ENCODE results near the gene MAP3K5. TPM values are rescaled to one million over a fixed set of nuclear protein-coding genes. Genes with fewer than 3 reads are reported as not detected.

The MAP3K5 gene
- total and polyA plus RNA-seq, 7 experiments from 2014 or later = 2.6 to 32.5 (median 13.4) TPM

GRCh38 chr6:136599329-136600011, 192.8 kb downstream of the MAP3K5 start:
- POLR2A ChIA-PET = no interaction called here
- CTCF ChIA-PET = no interaction called here
- ATAC-seq = no peak
- Mint-ChIP-seq H3K4me1 (peaks cover 4 to 12% (median 4%) of the 10 kb centered on the region in 7 donors), H3K9me3 (peaks cover 0 to 1% (median 0%) of the 10 kb centered on the region in 11 donors), H3K4me3 (no peak overlapping the region), H3K27me3 (no peaks in the 10 kb centered on the region), H3K36me3 (peaks cover 6 to 47% (median 36%) of the 10 kb centered on the region in 5 donors), H3K27ac (no peak overlapping the region)
- Histone ChIP-seq H3K9me3 (ENCODE audit: control insufficient read depth in 2 of 3, low read length in 3 of 3) (no peaks in the 10 kb centered on the region), H3K4me3 (ENCODE audit: low read length) (no peak overlapping the region), H3K27ac (ENCODE audit: low read depth, low read length) (no peak overlapping the region), H3K4me1 (ENCODE audit: control insufficient read depth in 2 of 2, insufficient read depth in 2 of 2, low read length in 2 of 2) (peaks cover 0 to under 1% of the 10 kb centered on the region in 2 donors), H3K27me3 (ENCODE audit: control insufficient read depth in 2 of 2, insufficient read depth in 2 of 2, low read length in 2 of 2) (no peaks in the 10 kb centered on the region), H3K36me3 (ENCODE audit: control insufficient read depth in 2 of 3, insufficient read depth in 3 of 3, low read length in 3 of 3) (peaks cover 0 to 9% (median 0%) of the 10 kb centered on the region in 3 experiments)
- DNase-seq = no peak
- intact Hi-C loops (cut with micrococcal nuclease) = loop anchor here in 1 of 2 donors (10.0 kb wide), 1 partner anchor 1045 kb away; no protein-coding TSS in a partner anchor

GRCh38 chr6:136598048-136598447, 194.2 kb downstream of the MAP3K5 start:
- intact Hi-C loops (cut with micrococcal nuclease) = no loop called here
- Histone ChIP-seq H3K4me3 (ENCODE audit: low read length) (no peak overlapping the region), H3K27me3 (ENCODE audit: control insufficient read depth in 2 of 2, insufficient read depth in 2 of 2, low read length in 2 of 2) (no peaks in the 10 kb centered on the region), H3K36me3 (ENCODE audit: control insufficient read depth in 2 of 3, insufficient read depth in 3 of 3, low read length in 3 of 3) (peaks cover 0 to 5% (median 0%) of the 10 kb centered on the region in 3 experiments), H3K9me3 (ENCODE audit: control insufficient read depth in 2 of 3, low read length in 3 of 3) (no peaks in the 10 kb centered on the region), H3K4me1 (ENCODE audit: control insufficient read depth in 2 of 2, insufficient read depth in 2 of 2, low read length in 2 of 2) (peaks cover 0 to 12% of the 10 kb centered on the region in 2 donors), H3K27ac (ENCODE audit: low read depth, low read length) (no peak overlapping the region)
- Mint-ChIP-seq H3K4me3 (no peak overlapping the region), H3K4me1 (peaks cover 11 to 26% (median 14%) of the 10 kb centered on the region in 7 donors), H3K27ac (no peak overlapping the region), H3K36me3 (peaks cover 6 to 49% (median 34%) of the 10 kb centered on the region in 5 donors), H3K9me3 (peaks cover 0 to 1% (median 0%) of the 10 kb centered on the region in 11 donors), H3K27me3 (no peaks in the 10 kb centered on the region)
- DNase-seq = no peak
- ATAC-seq = no peak
- ChIA-PET CTCF (no interaction called here), POLR2A (no interaction called here)

GRCh38 chr6:136594671-136595070, 197.6 kb downstream of the MAP3K5 start:
- ATAC-seq (no peak), DNase-seq (no peak)
- H3K36me3 ChIP-seq (ENCODE audit: control insufficient read depth in 2 of 3, insufficient read depth in 3 of 3, low read length in 3 of 3) = peaks cover 4 to 25% (median 11%) of the 10 kb centered on the region in 3 experiments
- H3K4me1 Mint-ChIP-seq = peaks cover 11 to 32% (median 14%) of the 10 kb centered on the region in 7 donors
- no peak overlapping the region for H3K27ac ChIP-seq (ENCODE audit: low read depth, low read length)
- H3K36me3 Mint-ChIP-seq = peaks cover 20 to 64% (median 47%) of the 10 kb centered on the region in 5 donors
- ChIA-PET POLR2A (no interaction called here), CTCF (interaction anchor here (1.0 kb wide), 1 partner anchor 198 kb away, joined by 3 read pairs; the partner anchor contains the start of gene MAP3K5)
- H3K4me1 ChIP-seq (ENCODE audit: control insufficient read depth in 2 of 2, insufficient read depth in 2 of 2, low read length in 2 of 2) = peaks cover 0 to 12% of the 10 kb centered on the region in 2 donors
- H3K27ac Mint-ChIP-seq = peak overlapping the region in 1 of 9 donors; percentile 88
- no peaks in the 10 kb centered on the region for H3K27me3 Mint-ChIP-seq
- no peaks in the 10 kb centered on the region for H3K27me3 ChIP-seq (ENCODE audit: control insufficient read depth in 2 of 2, insufficient read depth in 2 of 2, low read length in 2 of 2)
- H3K4me3 ChIP-seq (ENCODE audit: low read length) = no peak overlapping the region
- H3K9me3 Mint-ChIP-seq = peaks cover 0 to 5% (median 0%) of the 10 kb centered on the region in 11 donors
- H3K9me3 ChIP-seq (ENCODE audit: control insufficient read depth in 2 of 3, low read length in 3 of 3) = no peaks in the 10 kb centered on the region
- H3K4me3 Mint-ChIP-seq = peak overlapping the region in 1 of 10 donors; percentile 73
- intact Hi-C loops (cut with micrococcal nuclease) = no loop called here

- H3K4me3 ChIP-seq (ENCODE audit: low read length) = no peak overlapping the region
- H3K27ac Mint-ChIP-seq = peak overlapping the region in 3 of 9 donors; percentile 22 to 88 (median 56)
- peaks cover 4 to 33% (median 11%) of the 10 kb centered on the region in 3 experiments for H3K36me3 ChIP-seq (ENCODE audit: control insufficient read depth in 2 of 3, insufficient read depth in 3 of 3, low read length in 3 of 3)
- peaks cover 26 to 66% (median 49%) of the 10 kb centered on the region in 5 donors for H3K36me3 Mint-ChIP-seq
- DNase-seq (peak in 6 of 9 donors; percentile 13 to 50 (median 16)), ATAC-seq (peak; percentile 90)
- H3K27ac ChIP-seq (ENCODE audit: low read depth, low read length) = no peak overlapping the region
- intact Hi-C loops (cut with micrococcal nuclease) = no loop called here
- no peaks in the 10 kb centered on the region for H3K27me3 Mint-ChIP-seq
- H3K27me3 ChIP-seq (ENCODE audit: control insufficient read depth in 2 of 2, insufficient read depth in 2 of 2, low read length in 2 of 2) = no peaks in the 10 kb centered on the region
- POLR2A ChIA-PET = no interaction called here
- peak overlapping the region in 4 of 10 donors; percentile 1 to 73 (median 14) for H3K4me3 Mint-ChIP-seq
- no peaks in the 10 kb centered on the region for H3K9me3 ChIP-seq (ENCODE audit: control insufficient read depth in 2 of 3, low read length in 3 of 3)
- H3K4me1 ChIP-seq (ENCODE audit: control insufficient read depth in 2 of 2, insufficient read depth in 2 of 2, low read length in 2 of 2) = peaks cover 0 to 12% of the 10 kb centered on the region in 2 donors
- H3K4me1 Mint-ChIP-seq = peaks cover 11 to 32% (median 14%) of the 10 kb centered on the region in 7 donors
- CTCF ChIA-PET = interaction anchor here (1.0 to 1.1 kb wide), 2 partner anchors 10 to 198 kb away, joined by 3 read pairs; partner anchors contain the start of gene MAP3K5
- H3K9me3 Mint-ChIP-seq = peaks cover 0 to 5% (median 0%) of the 10 kb centered on the region in 11 donors
Measured at GRCh38 chr6:136593748-136594490, 198.4 kb downstream of the MAP3K5 start.

- POLR2A ChIA-PET = no interaction called here
- no peaks in the 10 kb centered on the region for H3K27me3 Mint-ChIP-seq
- peaks cover 0 to 12% of the 10 kb centered on the region in 2 donors for H3K4me1 ChIP-seq (ENCODE audit: control insufficient read depth in 2 of 2, insufficient read depth in 2 of 2, low read length in 2 of 2)
- no peaks in the 10 kb centered on the region for H3K9me3 ChIP-seq (ENCODE audit: control insufficient read depth in 2 of 3, low read length in 3 of 3)
- peaks cover 31 to 66% (median 53%) of the 10 kb centered on the region in 5 donors for H3K36me3 Mint-ChIP-seq
- DNase-seq = no peak
- peaks cover 4 to 33% (median 11%) of the 10 kb centered on the region in 3 experiments for H3K36me3 ChIP-seq (ENCODE audit: control insufficient read depth in 2 of 3, insufficient read depth in 3 of 3, low read length in 3 of 3)
- H3K4me1 Mint-ChIP-seq = peaks cover 11 to 31% (median 14%) of the 10 kb centered on the region in 7 donors
- intact Hi-C loops (cut with micrococcal nuclease) = no loop called here
- H3K27ac Mint-ChIP-seq = peak overlapping the region in 1 of 9 donors; percentile 88
- H3K4me3 ChIP-seq (ENCODE audit: low read length) = no peak overlapping the region
- no peaks in the 10 kb centered on the region for H3K27me3 ChIP-seq (ENCODE audit: control insufficient read depth in 2 of 2, insufficient read depth in 2 of 2, low read length in 2 of 2)
- peak; percentile 45 for ATAC-seq
- no peak overlapping the region for H3K27ac ChIP-seq (ENCODE audit: low read depth, low read length)
- CTCF ChIA-PET = interaction anchor here (1.1 kb wide), 1 partner anchor 11 kb away, joined by 3 read pairs; no protein-coding TSS in a partner anchor
- peaks cover 0 to 5% (median 0%) of the 10 kb centered on the region in 11 donors for H3K9me3 Mint-ChIP-seq
- peak overlapping the region in 1 of 10 donors; percentile 31 for H3K4me3 Mint-ChIP-seq
Measured at GRCh38 chr6:136592930-136593673, 199.2 kb downstream of the MAP3K5 start.

GRCh38 chr6:136591617-136592016, 200.7 kb downstream of the MAP3K5 start:
- H3K4me1 ChIP-seq (ENCODE audit: control insufficient read depth in 2 of 2, insufficient read depth in 2 of 2, low read length in 2 of 2) = peaks cover 0 to 12% of the 10 kb centered on the region in 2 donors
- H3K4me3 Mint-ChIP-seq = no peak overlapping the region
- peaks cover 0 to 5% (median 0%) of the 10 kb centered on the region in 11 donors for H3K9me3 Mint-ChIP-seq
- no peak overlapping the region for H3K4me3 ChIP-seq (ENCODE audit: low read length)
- intact Hi-C loops (cut with micrococcal nuclease) = no loop called here
- no peaks in the 10 kb centered on the region for H3K27me3 ChIP-seq (ENCODE audit: control insufficient read depth in 2 of 2, insufficient read depth in 2 of 2, low read length in 2 of 2)
- ChIA-PET POLR2A (no interaction called here), CTCF (no interaction called here)
- no peak for DNase-seq
- peaks cover 30 to 69% (median 52%) of the 10 kb centered on the region in 5 donors for H3K36me3 Mint-ChIP-seq
- H3K27ac ChIP-seq (ENCODE audit: low read depth, low read length) = no peak overlapping the region
- H3K36me3 ChIP-seq (ENCODE audit: control insufficient read depth in 2 of 3, insufficient read depth in 3 of 3, low read length in 3 of 3) = peaks cover 4 to 42% (median 11%) of the 10 kb centered on the region in 3 experiments
- ATAC-seq = no peak
- no peak overlapping the region for H3K27ac Mint-ChIP-seq
- H3K9me3 ChIP-seq (ENCODE audit: control insufficient read depth in 2 of 3, low read length in 3 of 3) = no peaks in the 10 kb centered on the region
- peaks cover 11 to 29% (median 14%) of the 10 kb centered on the region in 7 donors for H3K4me1 Mint-ChIP-seq
- no peaks in the 10 kb centered on the region for H3K27me3 Mint-ChIP-seq
